C4-2B (cell line): ENCODE results near the gene CCDC15.

Experiments used
- CTCF ChIP-seq: fragments of 450-650 bp; conservative IDR thresholded peaks from 2 replicates; pipeline ENCODE4 v1.5.1; 2017; ENCODE audit warnings: mild to moderate bottlenecking
- ZFX ChIP-seq: fragments of 450-650 bp; IDR thresholded peaks from 2 replicates; pipeline ENCODE4 v1.6.1; 2017

GRCh38 chr11:124988063-124988462 is 34.1 kb downstream of the CCDC15 start:
- no peak for TF ChIP-seq CTCF
- TF ChIP-seq ZFX = no peak
